GM12865 (cell line): Measurements from ENCODE around the gene STPG4.

Source experiments
- DNase-seq: peaks from one replicate; pipeline ENCODE4 v3.0.0; 2010; ENCODE audit warnings: low read depth
- H3K4me3 ChIP-seq: 2 replicates; pipeline ENCODE4 v1.5.1; 2011; ENCODE audit warnings: mild to moderate bottlenecking, low read depth, low read length, control low read depth
- CTCF ChIP-seq: IDR thresholded peaks from 2 replicates; pipeline ENCODE4 v1.5.1; 2011; ENCODE audit warnings: low read length, control low read depth, low read depth, inconsistent platforms; ENCODE audit not compliant: insufficient read depth; ENCODE audit errors: missing control alignments

Gene STPG4

GRCh38 chr2:47087051-47087450 is 68.1 kb downstream of the STPG4 start:
- no peak for TF ChIP-seq CTCF
- no peak overlapping the region for H3K4me3 ChIP-seq
- no peak for DNase-seq

GRCh38 chr2:47086571-47086970 is 68.5 kb downstream of the STPG4 start:
- DNase-seq: no peak
- H3K4me3 ChIP-seq: no peak overlapping the region

GRCh38 chr2:47086054-47086471 is 69.0 kb downstream of the STPG4 start:
- no peak for DNase-seq
- no peak for TF ChIP-seq CTCF
- H3K4me3 ChIP-seq: no peak overlapping the region

More at GRCh38 chr2:47086571-47086970, 68.5 kb downstream of the STPG4 start:
- no peak for TF ChIP-seq CTCF

- DNase-seq: no peak
These were observed 71.0 kb downstream of the STPG4 start for GRCh38 chr2:47083886-47084687.

GRCh38 chr2:47083485-47083884 is 71.6 kb downstream of the STPG4 start:
- DNase-seq: no peak
- TF ChIP-seq CTCF: no peak
- H3K4me3 ChIP-seq: no peak overlapping the region

More at GRCh38 chr2:47083886-47084687, 71.0 kb downstream of the STPG4 start:
- H3K4me3 ChIP-seq: no peak overlapping the region
- TF ChIP-seq CTCF: no peak

GRCh38 chr2:47083005-47083404 is 72.1 kb downstream of the STPG4 start:
- DNase-seq: no peak
- TF ChIP-seq CTCF: no peak
- H3K4me3 ChIP-seq: no peak overlapping the region

- TF ChIP-seq CTCF: no peak
- DNase-seq: no peak
These were observed 74.2 kb downstream of the STPG4 start for GRCh38 chr2:47080888-47081301.

More at GRCh38 chr2:47080888-47081301, 74.2 kb downstream of the STPG4 start:
- no peak overlapping the region for H3K4me3 ChIP-seq
